HEK293 (cell line): ENCODE measurements around the gene DDAH1.

ENCODE experiments used
- GLIS1 ChIP-seq: fragments of 450-650 bp; formaldehyde crosslinking; IDR thresholded peaks from 2 replicates; pipeline ENCODE4 v1.5.1; 2016; ENCODE audit warnings: missing biosample characterization, missing genetic modification characterization
- KLF10 ChIP-seq: fragments of 450-650 bp; IDR thresholded peaks from 2 replicates; pipeline ENCODE4 v1.5.1; 2018; ENCODE audit warnings: missing biosample characterization, mild to moderate bottlenecking, missing genetic modification characterization
- SCRT1 ChIP-seq: fragments of 450-650 bp; formaldehyde crosslinking; IDR thresholded peaks from 2 replicates; pipeline ENCODE4 v1.5.1; 2016; ENCODE audit warnings: missing biosample characterization, missing genetic modification characterization, borderline replicate concordance
- SP3 ChIP-seq: fragments of 450-650 bp; formaldehyde crosslinking; IDR thresholded peaks from 2 replicates; pipeline ENCODE4 v1.5.1; 2016; ENCODE audit warnings: missing biosample characterization, missing genetic modification characterization
- SP7 ChIP-seq: fragments of 450-650 bp; formaldehyde crosslinking; IDR thresholded peaks from 2 replicates; pipeline ENCODE4 v1.5.1; 2016; ENCODE audit warnings: missing biosample characterization, missing genetic modification characterization
- YY2 ChIP-seq: fragments of 450-650 bp; formaldehyde crosslinking; IDR thresholded peaks from 2 replicates; pipeline ENCODE4 v1.5.1; 2016; ENCODE audit warnings: missing biosample characterization, missing genetic modification characterization
- ZBTB20 ChIP-seq: fragments of 450-650 bp; formaldehyde crosslinking; IDR thresholded peaks from 2 replicates; pipeline ENCODE4 v1.5.1; 2016; ENCODE audit warnings: missing biosample characterization, missing genetic modification characterization
- ZBTB26 ChIP-seq: fragments of 450-650 bp; formaldehyde crosslinking; optimal IDR thresholded peaks from 2 replicates; pipeline ENCODE3; 2016; ENCODE audit warnings: missing biosample characterization, mild to moderate bottlenecking, missing genetic modification characterization
- ZFHX2 ChIP-seq: fragments of 450-650 bp; formaldehyde crosslinking; conservative IDR thresholded peaks from 2 replicates; pipeline ENCODE4 v1.5.1; 2016; ENCODE audit warnings: missing biosample characterization, missing genetic modification characterization
- ZIC2 ChIP-seq: fragments of 450-650 bp; formaldehyde crosslinking; IDR thresholded peaks from 2 replicates; pipeline ENCODE4 v1.5.1; 2016; ENCODE audit warnings: missing biosample characterization, missing genetic modification characterization
- ZNF16 ChIP-seq: fragments of 450-650 bp; formaldehyde crosslinking; IDR thresholded peaks from 2 replicates; pipeline ENCODE4 v1.5.1; 2016; ENCODE audit warnings: low read depth, missing biosample characterization, missing genetic modification characterization
- ZNF169 ChIP-seq: fragments of 450-650 bp; formaldehyde crosslinking; IDR thresholded peaks from 2 replicates; pipeline ENCODE4 v1.5.1; 2016; ENCODE audit warnings: missing biosample characterization, missing genetic modification characterization
- ZNF18 ChIP-seq: fragments of 450-650 bp; formaldehyde crosslinking; IDR thresholded peaks from 2 replicates; pipeline ENCODE4 v1.5.1; 2016; ENCODE audit warnings: missing biosample characterization, missing genetic modification characterization
- ZNF274 ChIP-seq, 2 experiments: fragments of 200-500 bp in 1 of 2; fragments of 450-650 bp in 1 of 2; sonication (Bioruptor generic) in 1 of 2; formaldehyde crosslinking in 1 of 2; IDR thresholded peaks; 2 replicates each; pipeline versions ENCODE4 v1.5.1 to v1.6.1; 2014 to 2016; ENCODE audit warnings: borderline replicate concordance in 1 of 2, inconsistent platforms in 1 of 2, low read length in 1 of 2, missing biosample characterization in 1 of 2, missing genetic modification characterization in 1 of 2
- ZNF280D ChIP-seq: fragments of 450-650 bp; formaldehyde crosslinking; IDR thresholded peaks from 2 replicates; pipeline ENCODE4 v1.5.1; 2016; ENCODE audit warnings: missing biosample characterization, missing genetic modification characterization
- ZNF311 ChIP-seq: fragments of 450-650 bp; formaldehyde crosslinking; IDR thresholded peaks from 2 replicates; pipeline ENCODE4 v1.5.1; 2017; ENCODE audit warnings: missing biosample characterization, missing genetic modification characterization, borderline replicate concordance
- ZNF335 ChIP-seq: fragments of 450-650 bp; formaldehyde crosslinking; conservative IDR thresholded peaks from 2 replicates; pipeline ENCODE4 v1.5.1; 2016; ENCODE audit warnings: missing biosample characterization, missing genetic modification characterization
- ZNF398 ChIP-seq: fragments of 450-650 bp; formaldehyde crosslinking; IDR thresholded peaks from 2 replicates; pipeline ENCODE4 v1.5.1; 2017; ENCODE audit warnings: missing biosample characterization, missing genetic modification characterization
- ZNF521 ChIP-seq: fragments of 450-650 bp; formaldehyde crosslinking; IDR thresholded peaks from 2 replicates; pipeline ENCODE4 v1.5.1; 2017; ENCODE audit warnings: missing biosample characterization, mild to moderate bottlenecking, missing genetic modification characterization
- ZNF549 ChIP-seq: fragments of 450-650 bp; IDR thresholded peaks from 2 replicates; pipeline ENCODE4 v1.5.1; 2018; ENCODE audit warnings: missing biosample characterization, missing genetic modification characterization, mild to moderate bottlenecking, inconsistent platforms, moderate library complexity
- ZNF629 ChIP-seq: fragments of 450-650 bp; formaldehyde crosslinking; IDR thresholded peaks from 2 replicates; pipeline ENCODE4 v1.5.1; 2017; ENCODE audit warnings: missing biosample characterization, missing genetic modification characterization
- ZNF701 ChIP-seq: fragments of 450-650 bp; formaldehyde crosslinking; IDR thresholded peaks from 2 replicates; pipeline ENCODE4 v1.5.1; 2016; ENCODE audit warnings: missing biosample characterization, missing genetic modification characterization
- ZNF777 ChIP-seq: fragments of 450-650 bp; formaldehyde crosslinking; IDR thresholded peaks from 2 replicates; pipeline ENCODE4 v1.5.1; 2017; ENCODE audit warnings: missing biosample characterization, missing genetic modification characterization, borderline replicate concordance
- ZSCAN18 ChIP-seq: fragments of 450-650 bp; formaldehyde crosslinking; IDR thresholded peaks from 2 replicates; pipeline ENCODE4 v1.5.1; 2016; ENCODE audit warnings: missing biosample characterization, missing genetic modification characterization
- ZSCAN30 ChIP-seq: fragments of 450-650 bp; IDR thresholded peaks from 2 replicates; pipeline ENCODE4 v1.5.1; 2018; ENCODE audit warnings: missing biosample characterization, mild to moderate bottlenecking, missing genetic modification characterization, moderate library complexity
- TF ChIP-seq, protein P1 (sequence below): fragments of 450-650 bp; formaldehyde crosslinking; IDR thresholded peaks from 2 replicates; pipeline ENCODE4 v1.5.1; 2016; ENCODE audit warnings: missing biosample characterization, missing genetic modification characterization
- TF ChIP-seq, protein P2 (sequence below): fragments of 450-650 bp; IDR thresholded peaks from 2 replicates; pipeline ENCODE4 v1.5.1; 2018; ENCODE audit warnings: missing biosample characterization, missing genetic modification characterization

Gene DDAH1

DNA sequence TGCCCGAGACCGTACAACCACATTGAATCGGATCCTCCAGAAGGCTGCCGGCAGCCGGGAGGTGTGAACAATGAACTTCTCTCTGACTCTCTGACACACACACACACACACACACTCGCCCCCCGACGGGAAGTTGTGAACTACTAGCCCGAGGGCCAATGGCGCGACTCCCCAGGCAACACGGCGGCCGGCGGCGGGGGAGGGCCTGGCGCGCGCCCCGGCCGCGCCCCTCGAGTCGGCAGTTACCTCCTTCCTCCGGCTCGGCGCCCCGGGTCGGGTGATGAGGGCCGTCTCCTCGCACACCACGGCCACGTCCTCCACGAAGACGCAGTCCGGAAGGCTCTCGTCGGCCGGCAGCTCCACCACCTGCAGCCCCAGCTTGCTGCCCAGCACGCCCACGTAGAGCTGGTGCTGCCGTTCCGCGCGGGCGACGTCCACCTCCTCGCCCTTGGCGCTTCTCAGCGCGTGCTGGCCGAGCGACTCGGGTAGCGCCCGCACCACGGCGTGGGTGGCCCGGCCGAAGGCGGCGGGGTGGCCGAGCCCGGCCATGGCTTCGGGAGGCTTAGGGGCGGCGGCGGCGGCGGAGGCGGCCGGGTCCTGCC lies 361 bp downstream of the DDAH1 start (continued):
- TF ChIP-seq, protein P1, sequence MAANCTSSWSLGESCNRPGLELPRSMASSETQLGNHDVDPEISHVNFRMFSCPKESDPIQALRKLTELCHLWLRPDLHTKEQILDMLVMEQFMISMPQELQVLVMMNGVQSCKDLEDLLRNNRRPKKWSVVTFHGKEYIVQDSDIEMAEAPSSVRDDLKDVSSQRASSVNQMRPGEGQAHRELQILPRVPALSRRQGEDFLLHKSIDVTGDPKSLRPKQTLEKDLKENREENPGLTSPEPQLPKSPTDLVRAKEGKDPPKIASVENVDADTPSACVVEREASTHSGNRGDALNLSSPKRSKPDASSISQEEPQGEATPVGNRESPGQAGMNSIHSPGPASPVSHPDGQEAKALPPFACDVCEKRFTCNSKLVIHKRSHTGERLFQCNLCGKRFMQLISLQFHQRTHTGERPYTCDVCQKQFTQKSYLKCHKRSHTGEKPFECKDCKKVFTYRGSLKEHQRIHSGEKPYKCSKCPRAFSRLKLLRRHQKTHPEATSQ (tag by site-specific recombination), result peak; percentile 76; the same call in 1 of the 2 replicates
- TF ChIP-seq ZNF549 (tag by site-specific recombination) (no peak), ZSCAN30 (peak; percentile 58; the same call in 1 of the 2 replicates), ZNF274 (IDR thresholded peaks at IDR 0.05; ENCODE audit: low read length) (no peak), ZNF274 (tag by site-specific recombination; IDR thresholded peaks at IDR 0.05; ENCODE audit: borderline replicate concordance) (no peak), ZNF398 (peak; percentile 79), ZNF280D (no peak), ZSCAN18 (tag by site-specific recombination) (no peak), ZNF629 (tag by site-specific recombination) (0 out of 2 replicates have a peak, but pooled peaks have one; percentile 10), SP3 (tag by site-specific recombination) (peak; percentile 53), ZNF311 (tag by site-specific recombination) (no peak), ZIC2 (tag by site-specific recombination) (peak; percentile 54), ZNF335 (tag by site-specific recombination) (peak; percentile 88), ZNF18 (peak; percentile 90), ZNF16 (0 out of 2 replicates have a peak, but pooled peaks have one; percentile 5), ZBTB20 (tag by site-specific recombination) (peak; percentile 37; the same call in 1 of the 2 replicates), YY2 (tag by site-specific recombination) (peak; percentile 56; the same call in 1 of the 2 replicates), ZFHX2 (tag by site-specific recombination) (peak; percentile 97), SP7 (tag by site-specific recombination) (0 out of 2 replicates have a peak, but pooled peaks have one; percentile 41), ZNF701 (no peak), ZNF777 (tag by site-specific recombination) (peak; percentile 41; the same call in 1 of the 2 replicates), ZNF521 (tag by site-specific recombination) (no peak), ZNF169 (tag by site-specific recombination) (no peak), ZBTB26 (tag by site-specific recombination) (peak; percentile 96), SCRT1 (no peak), KLF10 (tag by site-specific recombination) (peak; percentile 91), GLIS1 (tag by site-specific recombination) (peak; percentile 26; the same call in 1 of the 2 replicates)
- TF ChIP-seq, protein P2, sequence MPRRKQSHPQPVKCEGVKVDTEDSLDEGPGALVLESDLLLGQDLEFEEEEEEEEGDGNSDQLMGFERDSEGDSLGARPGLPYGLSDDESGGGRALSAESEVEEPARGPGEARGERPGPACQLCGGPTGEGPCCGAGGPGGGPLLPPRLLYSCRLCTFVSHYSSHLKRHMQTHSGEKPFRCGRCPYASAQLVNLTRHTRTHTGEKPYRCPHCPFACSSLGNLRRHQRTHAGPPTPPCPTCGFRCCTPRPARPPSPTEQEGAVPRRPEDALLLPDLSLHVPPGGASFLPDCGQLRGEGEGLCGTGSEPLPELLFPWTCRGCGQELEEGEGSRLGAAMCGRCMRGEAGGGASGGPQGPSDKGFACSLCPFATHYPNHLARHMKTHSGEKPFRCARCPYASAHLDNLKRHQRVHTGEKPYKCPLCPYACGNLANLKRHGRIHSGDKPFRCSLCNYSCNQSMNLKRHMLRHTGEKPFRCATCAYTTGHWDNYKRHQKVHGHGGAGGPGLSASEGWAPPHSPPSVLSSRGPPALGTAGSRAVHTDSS (tag by site-specific recombination), result no peak
